Activated B cell treated with CpG ODN at 0.5 μM for 24 hours (primary cell): ENCODE measurements around the gene BTBD1. TPM values are rescaled to one million over a fixed set of nuclear protein-coding genes. Genes with fewer than 3 reads are reported as not detected.

ENCODE experiments used
- ATAC-seq: fragments of 200-7000 bp; cut with Tn5 transposase; one replicate; pipeline ENCODE4 v1.10.0; 2021; ENCODE audit warnings: low read depth, mild to moderate bottlenecking, moderate library complexity
- CTCF ChIA-PET: fragments of 350-600 bp; sonication (Branson Sonifier 250); formaldehyde crosslinking; loops from one replicate; lab custom pipeline; 2021; ENCODE audit warnings: antibody characterized with exemption; lab: Charles Lee
- POLR2A ChIA-PET: fragments of 350-600 bp; sonication (Branson Sonifier 250); formaldehyde crosslinking; loops from one replicate; lab custom pipeline; 2021; ENCODE audit warnings: antibody characterized with exemption; lab: Charles Lee
- DNase-seq: peaks from one replicate; pipeline ENCODE4 v3.0.0; 2022
- H3K27ac Mint-ChIP-seq: one replicate; pipeline ENCODE4 v1.8.0; 2020; ENCODE audit warnings: mixed read lengths
- H3K27me3 Mint-ChIP-seq: one replicate; pipeline ENCODE4 v1.8.0; 2021; ENCODE audit warnings: mixed read lengths
- H3K36me3 Mint-ChIP-seq: one replicate; pipeline ENCODE4 v1.8.0; 2021; ENCODE audit warnings: low read depth, mixed read lengths
- H3K4me1 Mint-ChIP-seq: one replicate; pipeline ENCODE4 v1.8.0; 2021; ENCODE audit warnings: mixed read lengths
- H3K4me3 Mint-ChIP-seq: one replicate; pipeline ENCODE4 v1.8.0; 2020; ENCODE audit warnings: mild to moderate bottlenecking, mixed read lengths
- H3K9me3 Mint-ChIP-seq: one replicate; pipeline ENCODE4 v1.8.0; 2020; ENCODE audit warnings: mixed read lengths
- CTCF ChIP-seq: fragments of 200-600 bp; IDR thresholded peaks from one replicate; pipeline ENCODE4 v1.8.0; 2022; ENCODE audit warnings: antibody characterized with exemption, mild to moderate bottlenecking
- intact Hi-C: fragments of 100-400 bp; cut with micrococcal nuclease; formaldehyde crosslinking; loops from one replicate; pipeline ENCODE4 v1.15.1; 2024
- total RNA-seq: library from RNA; stranded (reverse); gene quantifications from 2 replicates; pipeline ENCODE4 v1.2.3, GENCODE V29; 2022

Gene BTBD1
- 47.9 and 54.2 TPM in 2 replicates for total RNA-seq

GRCh38 chr15:83066734-83067637 is at the start of gene BTBD1:
TSS of gene BTBD1 (minus strand) at chr15:83067252. CDS start at chr15:83067151, 101 bp downstream.
- Mint-ChIP-seq H3K27ac (peak within 1 kb of the TSS; percentile 73), H3K4me1 (peaks cover 9% of the 10 kb centered on the region), H3K36me3 (peaks cover 8% of the 10 kb centered on the region), H3K27me3 (no peaks in the 10 kb centered on the region), H3K9me3 (no peaks in the 10 kb centered on the region), H3K4me3 (peak within 1 kb of the TSS; percentile 87)
- DNase-seq (peak; percentile 86), ATAC-seq (peak; percentile 92)
- intact Hi-C loops: no loop called here
- POLR2A ChIA-PET: interaction anchor here (0.6 to 3.4 kb wide), 12 partner anchors 10 to 1917 kb away, joined by 3 to 24 read pairs (median 8); partner anchors contain the start of genes C15orf40, RAMAC, RPS17 and TM6SF1
- no peak for TF ChIP-seq CTCF
- CTCF ChIA-PET: interaction anchor here (0.8 to 1.0 kb wide), 3 partner anchors 9 to 527 kb away, joined by 3 to 4 read pairs (median 4); partner anchors contain the start of genes C15orf40 and RPS17

- ChIA-PET POLR2A (interaction anchor here (0.6 kb wide), 1 partner anchor 54 kb away, joined by 4 read pairs; no protein-coding TSS in a partner anchor), CTCF (no interaction called here)
- Mint-ChIP-seq H3K4me3 (no peak overlapping the region), H3K27ac (no peak overlapping the region), H3K27me3 (no peaks in the 10 kb centered on the region), H3K9me3 (no peaks in the 10 kb centered on the region), H3K4me1 (no peaks in the 10 kb centered on the region), H3K36me3 (no peaks in the 10 kb centered on the region)
- intact Hi-C loops: no loop called here
- TF ChIP-seq CTCF: no peak
- ATAC-seq: no peak
- DNase-seq: no peak
These were observed 48.9 kb upstream of the BTBD1 start for GRCh38 chr15:83115831-83116565.

- no peak for ATAC-seq
- no peak for DNase-seq
- Mint-ChIP-seq H3K4me3 (no peak overlapping the region), H3K36me3 (no peaks in the 10 kb centered on the region), H3K27ac (no peak overlapping the region), H3K9me3 (no peaks in the 10 kb centered on the region), H3K27me3 (no peaks in the 10 kb centered on the region), H3K4me1 (no peaks in the 10 kb centered on the region)
- CTCF ChIA-PET: no interaction called here
- intact Hi-C loops: no loop called here
- no peak for TF ChIP-seq CTCF
- POLR2A ChIA-PET: no interaction called here
These were observed 48.4 kb upstream of the BTBD1 start for GRCh38 chr15:83115410-83115809.

GRCh38 chr15:83114856-83115255 is 47.8 kb upstream of the BTBD1 start:
- no peaks in the 10 kb centered on the region for H3K27me3 Mint-ChIP-seq
- no peaks in the 10 kb centered on the region for H3K4me1 Mint-ChIP-seq
- H3K27ac Mint-ChIP-seq: no peak overlapping the region
- ChIA-PET POLR2A (no interaction called here), CTCF (interaction anchor here (0.6 kb wide), 1 partner anchor 900 kb away, joined by 4 read pairs; no protein-coding TSS in a partner anchor)
- DNase-seq: no peak
- H3K36me3 Mint-ChIP-seq: no peaks in the 10 kb centered on the region
- TF ChIP-seq CTCF: no peak
- intact Hi-C loops: no loop called here
- ATAC-seq: no peak
- H3K4me3 Mint-ChIP-seq: no peak overlapping the region
- H3K9me3 Mint-ChIP-seq: no peaks in the 10 kb centered on the region
